Breast epithelium (tissue), 4 donors: ENCODE measurements around the gene RPL18A. TPM values are rescaled to one million over a fixed set of nuclear protein-coding genes. Genes with fewer than 3 reads are reported as not detected.
"Not testable (repeated sequence)": the region's sequence is repeated elsewhere in the genome, so short reads cannot be mapped to it uniquely, and the experiment has no call there.

Experiments
- DNase-seq, 2 donors: peaks; one replicate each; pipeline ENCODE4 v3.0.0-alpha.2; 2019; ENCODE audit warnings: low spot score in 2 of 2
- H3K27ac ChIP-seq, 2 donors: fragments of 200-600 bp; sonication (generic) in 1 of 2; one replicate each; pipeline ENCODE4 v1.5.1; 2016 to 2019; ENCODE audit warnings: mild to moderate bottlenecking in 1 of 2
- H3K27me3 ChIP-seq, 2 donors: fragments of 200-600 bp; sonication (generic) in 1 of 2; one replicate each; pipeline versions ENCODE4 v1.5.1 to v1.6.0; 2017 to 2019; ENCODE audit warnings: control low read depth in 1 of 2, mild to moderate bottlenecking in 1 of 2
- H3K36me3 ChIP-seq: fragments of 200-600 bp; one replicate; pipeline ENCODE4 v1.5.1; 2019
- H3K4me1 ChIP-seq, 2 donors: fragments of 200-600 bp; sonication (generic); one replicate each; pipeline ENCODE4 v1.5.1; 2016 to 2019; ENCODE audit warnings: control low read depth in 1 of 2
- H3K4me3 ChIP-seq, 3 donors: fragments of 200-600 bp; sonication (generic); 1 replicate in 2 of 3; 2 replicates in 1 of 3; pipeline ENCODE4 v1.5.1; 2016 to 2019; ENCODE audit warnings: mild to moderate bottlenecking in 3 of 3, moderate library complexity in 2 of 3
- H3K9me3 ChIP-seq, 2 donors: fragments of 200-600 bp; sonication (generic) in 1 of 2; one replicate each; pipeline ENCODE4 v1.5.1; 2016 to 2019; ENCODE audit warnings: control low read depth in 1 of 2
- POLR2A ChIP-seq: fragments of 450-650 bp; IDR thresholded peaks from one replicate; pipeline ENCODE4 v1.6.1; 2016; ENCODE audit warnings: antibody characterized with exemption, mild to moderate bottlenecking, moderate library complexity
- POLR2AphosphoS5 ChIP-seq, 3 donors: sonication (generic); formaldehyde crosslinking; IDR thresholded peaks; one replicate each; pipeline ENCODE4 v1.6.1; 2017; ENCODE audit warnings: antibody characterized with exemption in 3 of 3
- intact Hi-C: fragments of 100-400 bp; cut with DNase I; formaldehyde crosslinking; loops from one replicate; pipeline ENCODE4 v1.15.1; 2023; ENCODE audit warnings: low total_unique reads
- total RNA-seq, 3 donors: library from RNA; depleted of rRNA; stranded (reverse); fragments of >200 nt; gene quantifications; one replicate each; pipeline ENCODE4 v1.1.0, GENCODE V29; 2016
- TF ChIP-seq, protein P1 (sequence below), 3 donors: fragments of 450-650 bp; IDR thresholded peaks; one replicate each; pipeline ENCODE4 v1.5.1; 2016 to 2017; ENCODE audit warnings: antibody characterized with exemption in 3 of 3, mild to moderate bottlenecking in 3 of 3, moderate library complexity in 3 of 3

Gene RPL18A
- total RNA-seq, 3 donors from 2014 or later, result 1,333 to 1,973 (median 1,587) TPM

DNA sequence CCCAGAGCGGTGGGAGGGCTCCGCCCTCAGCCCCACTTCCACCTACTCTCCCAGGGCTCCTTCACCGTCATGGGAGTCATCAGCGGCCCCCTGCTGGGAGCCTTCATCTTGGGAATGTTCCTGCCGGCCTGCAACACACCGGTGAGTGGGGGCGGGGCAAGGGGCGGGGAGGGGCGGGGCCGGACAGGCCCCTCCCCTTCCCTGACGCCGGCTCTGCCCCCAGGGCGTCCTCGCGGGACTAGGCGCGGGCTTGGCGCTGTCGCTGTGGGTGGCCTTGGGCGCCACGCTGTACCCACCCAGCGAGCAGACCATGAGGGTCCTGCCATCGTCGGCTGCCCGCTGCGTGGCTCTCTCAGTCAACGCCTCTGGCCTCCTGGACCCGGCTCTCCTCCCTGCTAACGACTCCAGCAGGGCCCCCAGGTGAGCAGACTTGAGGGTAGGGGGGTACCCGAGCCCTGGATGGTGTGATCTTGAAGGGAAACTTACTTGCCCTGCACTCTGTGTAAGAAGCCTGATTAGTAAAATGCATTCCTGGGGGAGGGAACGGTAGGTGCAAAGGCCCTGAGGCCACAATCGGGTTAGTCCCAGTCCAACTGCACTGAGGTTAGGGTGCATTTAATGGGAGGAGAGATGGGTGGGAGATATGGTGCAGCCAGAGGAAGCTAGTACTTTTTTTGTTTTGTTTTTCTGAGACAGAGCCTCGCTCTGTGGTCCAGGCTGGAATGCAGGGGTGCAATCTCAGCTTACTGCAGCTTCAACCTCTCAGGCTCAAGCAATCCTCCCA lies 24.1 kb downstream of the RPL18A start:
- H3K4me3 ChIP-seq, result no peak overlapping the region
- H3K9me3 ChIP-seq, result no peaks in the 10 kb centered on the region
- no peak overlapping the region for H3K27ac ChIP-seq
- TF ChIP-seq POLR2A (no peak), POLR2AphosphoS5 (IDR thresholded peaks at IDR 0.05) (no peak)
- TF ChIP-seq, protein P1, sequence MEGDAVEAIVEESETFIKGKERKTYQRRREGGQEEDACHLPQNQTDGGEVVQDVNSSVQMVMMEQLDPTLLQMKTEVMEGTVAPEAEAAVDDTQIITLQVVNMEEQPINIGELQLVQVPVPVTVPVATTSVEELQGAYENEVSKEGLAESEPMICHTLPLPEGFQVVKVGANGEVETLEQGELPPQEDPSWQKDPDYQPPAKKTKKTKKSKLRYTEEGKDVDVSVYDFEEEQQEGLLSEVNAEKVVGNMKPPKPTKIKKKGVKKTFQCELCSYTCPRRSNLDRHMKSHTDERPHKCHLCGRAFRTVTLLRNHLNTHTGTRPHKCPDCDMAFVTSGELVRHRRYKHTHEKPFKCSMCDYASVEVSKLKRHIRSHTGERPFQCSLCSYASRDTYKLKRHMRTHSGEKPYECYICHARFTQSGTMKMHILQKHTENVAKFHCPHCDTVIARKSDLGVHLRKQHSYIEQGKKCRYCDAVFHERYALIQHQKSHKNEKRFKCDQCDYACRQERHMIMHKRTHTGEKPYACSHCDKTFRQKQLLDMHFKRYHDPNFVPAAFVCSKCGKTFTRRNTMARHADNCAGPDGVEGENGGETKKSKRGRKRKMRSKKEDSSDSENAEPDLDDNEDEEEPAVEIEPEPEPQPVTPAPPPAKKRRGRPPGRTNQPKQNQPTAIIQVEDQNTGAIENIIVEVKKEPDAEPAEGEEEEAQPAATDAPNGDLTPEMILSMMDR (IDR thresholded peaks at IDR 0.05), result no peak
- H3K36me3 ChIP-seq, result no peaks in the 10 kb centered on the region
- H3K27me3 ChIP-seq, result peaks cover 0 to 7% of the 10 kb centered on the region in 2 donors
- H3K4me1 ChIP-seq, result no peaks in the 10 kb centered on the region
- intact Hi-C loops, result no loop called here
- DNase-seq, result no peak

GRCh38 chr19:17886515-17886914 lies 26.8 kb downstream of the RPL18A start:
- H3K27me3 ChIP-seq, result peaks cover 0 to 12% of the 10 kb centered on the region in 2 donors
- TF ChIP-seq POLR2A (no peak), POLR2AphosphoS5 (IDR thresholded peaks at IDR 0.05) (no peak)
- TF ChIP-seq, protein P1 (IDR thresholded peaks at IDR 0.05), result no peak
- H3K4me1 ChIP-seq, result no peaks in the 10 kb centered on the region
- H3K9me3 ChIP-seq, result no peaks in the 10 kb centered on the region
- no peaks in the 10 kb centered on the region for H3K36me3 ChIP-seq
- DNase-seq, result no peak
- no peak overlapping the region for H3K27ac ChIP-seq
- no peak overlapping the region for H3K4me3 ChIP-seq
- intact Hi-C loops, result loop anchor here (5.0 kb wide), 1 partner anchor 239 kb away; no protein-coding TSS in a partner anchor

DNA sequence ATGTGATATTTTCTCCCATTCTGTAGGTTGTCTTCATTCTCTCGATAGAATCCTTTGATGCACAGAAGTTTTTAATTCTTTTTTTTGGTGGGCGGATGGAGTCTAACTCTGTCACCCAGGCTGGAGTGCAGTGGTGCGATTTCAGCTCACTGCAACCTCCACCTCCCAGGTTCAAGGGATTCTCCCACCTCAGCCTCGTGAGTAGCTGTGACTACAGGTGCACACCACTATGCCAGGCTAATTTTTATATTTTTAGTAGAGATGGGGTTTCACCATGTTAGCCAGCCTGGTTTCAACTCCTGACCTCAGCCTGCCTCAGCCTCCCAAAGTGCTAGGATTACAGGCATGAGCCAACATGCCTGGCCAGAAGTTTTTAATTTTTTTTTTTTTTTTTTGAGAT lies 27.5 kb downstream of the RPL18A start:
- not testable (repeated sequence) for H3K36me3 ChIP-seq, DNase-seq, H3K4me3 ChIP-seq, H3K27ac ChIP-seq, H3K4me1 ChIP-seq, H3K9me3 ChIP-seq
- intact Hi-C loops, result loop anchor here (5.0 kb wide), 1 partner anchor 240 kb away; no protein-coding TSS in a partner anchor
- peaks cover 0 to 12% of the 10 kb centered on the region in 2 donors for H3K27me3 ChIP-seq

DNA sequence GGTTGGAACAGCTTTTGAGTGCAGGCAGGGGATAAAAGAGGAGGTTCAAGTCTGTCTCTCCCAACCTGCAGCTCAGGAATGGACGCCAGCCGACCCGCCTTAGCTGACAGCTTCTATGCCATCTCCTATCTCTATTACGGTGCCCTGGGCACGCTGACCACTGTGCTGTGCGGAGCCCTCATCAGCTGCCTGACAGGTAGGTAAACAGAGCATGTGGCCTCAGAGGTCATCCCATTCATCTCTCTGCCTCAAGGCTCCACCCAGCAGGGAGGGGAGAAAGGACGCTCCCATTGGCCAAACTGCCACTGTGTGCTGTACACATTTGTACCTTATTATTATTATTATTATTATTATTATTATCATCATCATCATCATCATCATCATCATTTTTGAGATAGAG lies 28.6 kb downstream of the RPL18A start:
- peaks cover 0 to 13% of the 10 kb centered on the region in 2 donors for H3K27me3 ChIP-seq
- DNase-seq, result no peak
- no peaks in the 10 kb centered on the region for H3K36me3 ChIP-seq
- TF ChIP-seq POLR2AphosphoS5 (IDR thresholded peaks at IDR 0.05), result no peak
- TF ChIP-seq, protein P1 (IDR thresholded peaks at IDR 0.05), result no peak
- TF ChIP-seq POLR2A, result no peak
- no peaks in the 10 kb centered on the region for H3K9me3 ChIP-seq
- H3K4me3 ChIP-seq, result no peak overlapping the region
- H3K4me1 ChIP-seq, result no peaks in the 10 kb centered on the region
- no peak overlapping the region for H3K27ac ChIP-seq
- intact Hi-C loops, result loop anchor here (5.0 kb wide), 1 partner anchor 241 kb away; no protein-coding TSS in a partner anchor

- H3K9me3 ChIP-seq, result no peaks in the 10 kb centered on the region
- intact Hi-C loops, result loop anchor here (5.0 kb wide), 1 partner anchor 242 kb away; no protein-coding TSS in a partner anchor
- no peak for TF ChIP-seq POLR2A
- TF ChIP-seq, protein P1 (IDR thresholded peaks at IDR 0.05), result no peak
- no peak for TF ChIP-seq POLR2AphosphoS5 (IDR thresholded peaks at IDR 0.05)
- no peaks in the 10 kb centered on the region for H3K4me1 ChIP-seq
- no peak for DNase-seq
- H3K4me3 ChIP-seq, result no peak overlapping the region
- no peaks in the 10 kb centered on the region for H3K36me3 ChIP-seq
- peaks cover 0 to 10% of the 10 kb centered on the region in 2 donors for H3K27me3 ChIP-seq
- no peak overlapping the region for H3K27ac ChIP-seq
Observed at GRCh38 chr19:17889609-17890214, 30.0 kb downstream of the RPL18A start.
